ENCODE results near the gene CORIN.
A peak's percentile ranks its signal among the peaks of the same experiment; 100 is the strongest.
"Not testable (repeated sequence)": the region's sequence is repeated elsewhere in the genome, so short reads cannot be mapped to it uniquely, and the experiment has no call there.

Gene CORIN

GRCh38 chr4:47718696-47719095 is 119.2 kb downstream of the CORIN start:
- DNase-seq, result no peak

- DNase-seq, result no peak
These were observed 120.7 kb downstream of the CORIN start for GRCh38 chr4:47717188-47717587.

- DNase-seq, result no peak
These were observed 122.0 kb downstream of the CORIN start for GRCh38 chr4:47715716-47716416.

GRCh38 chr4:47714269-47714668 is 123.6 kb downstream of the CORIN start:
- no peak for DNase-seq

- no peak for DNase-seq
These were observed 124.6 kb downstream of the CORIN start for GRCh38 chr4:47713129-47713834.

- DNase-seq, result no peak
These were observed 126.2 kb downstream of the CORIN start for GRCh38 chr4:47711646-47712045.

GRCh38 chr4:47711183-47711582 is 126.7 kb downstream of the CORIN start:
- no peak for DNase-seq

- not testable (repeated sequence) for DNase-seq
These were observed 131.5 kb downstream of the CORIN start for GRCh38 chr4:47706352-47706751.

GRCh38 chr4:47705326-47705981 is 132.4 kb downstream of the CORIN start:
- no peak for DNase-seq

- peak in 1 of 2 donors; percentile 12 for DNase-seq
These were observed 133.1 kb downstream of the CORIN start for GRCh38 chr4:47704693-47705325.

- no peak for DNase-seq
These were observed 133.9 kb downstream of the CORIN start for GRCh38 chr4:47703956-47704355.

GRCh38 chr4:47703008-47703407 is 134.9 kb downstream of the CORIN start:
- DNase-seq, result no peak

- DNase-seq, result no peak
These were observed 136.6 kb downstream of the CORIN start for GRCh38 chr4:47701286-47701685.

- DNase-seq, result no peak
These were observed 139.0 kb downstream of the CORIN start for GRCh38 chr4:47698837-47699236.

- no peak for DNase-seq
These were observed 141.0 kb downstream of the CORIN start for GRCh38 chr4:47696823-47697222.

GRCh38 chr4:47695260-47695659 is 142.6 kb downstream of the CORIN start:
- no peak for DNase-seq

GRCh38 chr4:47694322-47694721 is 143.5 kb downstream of the CORIN start:
- DNase-seq, result no peak

- DNase-seq, result no peak
These were observed 145.2 kb downstream of the CORIN start for GRCh38 chr4:47692691-47693090.

- DNase-seq, result not testable (repeated sequence)
These were observed 146.0 kb downstream of the CORIN start for GRCh38 chr4:47691757-47692383.

- no peak for DNase-seq
These were observed 147.3 kb downstream of the CORIN start for GRCh38 chr4:47690611-47691010.

GRCh38 chr4:47686294-47686872 is 151.5 kb downstream of the CORIN start:
- peak; percentile 72 to 74 for DNase-seq

- no peak for DNase-seq
These were observed 162.1 kb downstream of the CORIN start for GRCh38 chr4:47675806-47676205.

GRCh38 chr4:47674144-47674543 is 163.7 kb downstream of the CORIN start:
- DNase-seq, result no peak

All from stimulated activated CD4-positive, alpha-beta T cell treated with anti-CD3 and anti-CD28 coated beads, Interleukin-2, amount 100 ng/mL, for 24 hours (primary cell).